Endothelial cell (in vitro differentiated cells): ENCODE results near the gene FAM98C. TPM values are rescaled to one million over a fixed set of nuclear protein-coding genes. Genes with fewer than 3 reads are reported as not detected.

Source experiments
- DNase-seq: peaks from one replicate; pipeline ENCODE4 v3.0.0; 2021; ENCODE audit warnings: low spot score
- H3K27ac Mint-ChIP-seq: one replicate; pipeline ENCODE4 v1.8.0; 2021; ENCODE audit warnings: mixed read lengths, inconsistent platforms; ENCODE audit not compliant: unreplicated experiment
- H3K27me3 Mint-ChIP-seq: one replicate; pipeline ENCODE4 v1.8.0; 2021; ENCODE audit warnings: mild to moderate bottlenecking, moderate library complexity, mixed read lengths, inconsistent platforms; ENCODE audit not compliant: unreplicated experiment
- H3K36me3 Mint-ChIP-seq: one replicate; pipeline ENCODE4 v1.8.0; 2021; ENCODE audit warnings: mild to moderate bottlenecking, low read depth, mixed read lengths, inconsistent platforms; ENCODE audit not compliant: unreplicated experiment
- H3K4me1 Mint-ChIP-seq: one replicate; pipeline ENCODE4 v1.8.0; 2021; ENCODE audit warnings: mild to moderate bottlenecking, mixed read lengths, inconsistent platforms; ENCODE audit not compliant: unreplicated experiment
- H3K4me3 Mint-ChIP-seq: one replicate; pipeline ENCODE4 v1.8.0; 2021; ENCODE audit warnings: mild to moderate bottlenecking, mixed read lengths, inconsistent platforms; ENCODE audit not compliant: unreplicated experiment
- H3K9me3 Mint-ChIP-seq: one replicate; pipeline ENCODE4 v1.8.0; 2021; ENCODE audit warnings: mixed read lengths, inconsistent platforms; ENCODE audit not compliant: unreplicated experiment
- total RNA-seq: library from RNA; stranded (reverse); fragmentation: NEBNext Ultra II Directional; extraction: Animal tissue kit (Norgen Biotek cat#: 25700); gene quantifications from one replicate; pipeline ENCODE4 v1.2.1, GENCODE V29; 2021; ENCODE audit not compliant: unreplicated experiment
- TF ChIP-seq, protein P1 (sequence below): fragments of 200-600 bp; sonication (generic); IDR thresholded peaks from one replicate; pipeline ENCODE4 v1.5.0; 2021; ENCODE audit warnings: antibody characterized with exemption; ENCODE audit not compliant: unreplicated experiment

Gene FAM98C
- total RNA-seq, 1 donor from 2014 or later: 10.6 TPM

DNA sequence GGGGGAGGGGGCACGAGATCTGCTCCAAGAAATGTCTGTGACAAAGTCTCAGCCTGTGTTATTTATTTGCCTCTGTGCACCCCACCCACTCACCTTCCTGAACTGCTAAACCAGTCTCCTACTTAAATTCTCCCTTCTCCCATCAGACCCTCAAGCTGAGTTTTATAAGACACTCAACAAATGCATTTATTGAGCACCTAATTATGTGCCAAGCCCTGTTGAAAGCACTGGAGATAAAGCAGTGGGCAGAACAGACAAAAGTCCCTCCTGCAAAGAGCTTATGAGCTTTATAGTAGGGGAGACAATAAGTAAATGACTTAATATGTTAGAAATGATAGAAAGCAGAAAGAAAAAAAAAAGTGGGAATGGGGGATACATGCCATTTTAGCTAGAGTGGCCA lies 3.4 kb upstream of the FAM98C start:
- TF ChIP-seq, protein P1, sequence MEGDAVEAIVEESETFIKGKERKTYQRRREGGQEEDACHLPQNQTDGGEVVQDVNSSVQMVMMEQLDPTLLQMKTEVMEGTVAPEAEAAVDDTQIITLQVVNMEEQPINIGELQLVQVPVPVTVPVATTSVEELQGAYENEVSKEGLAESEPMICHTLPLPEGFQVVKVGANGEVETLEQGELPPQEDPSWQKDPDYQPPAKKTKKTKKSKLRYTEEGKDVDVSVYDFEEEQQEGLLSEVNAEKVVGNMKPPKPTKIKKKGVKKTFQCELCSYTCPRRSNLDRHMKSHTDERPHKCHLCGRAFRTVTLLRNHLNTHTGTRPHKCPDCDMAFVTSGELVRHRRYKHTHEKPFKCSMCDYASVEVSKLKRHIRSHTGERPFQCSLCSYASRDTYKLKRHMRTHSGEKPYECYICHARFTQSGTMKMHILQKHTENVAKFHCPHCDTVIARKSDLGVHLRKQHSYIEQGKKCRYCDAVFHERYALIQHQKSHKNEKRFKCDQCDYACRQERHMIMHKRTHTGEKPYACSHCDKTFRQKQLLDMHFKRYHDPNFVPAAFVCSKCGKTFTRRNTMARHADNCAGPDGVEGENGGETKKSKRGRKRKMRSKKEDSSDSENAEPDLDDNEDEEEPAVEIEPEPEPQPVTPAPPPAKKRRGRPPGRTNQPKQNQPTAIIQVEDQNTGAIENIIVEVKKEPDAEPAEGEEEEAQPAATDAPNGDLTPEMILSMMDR: no peak
- Mint-ChIP-seq H3K4me3 (no peak overlapping the region), H3K27ac (no peak overlapping the region)

DNA sequence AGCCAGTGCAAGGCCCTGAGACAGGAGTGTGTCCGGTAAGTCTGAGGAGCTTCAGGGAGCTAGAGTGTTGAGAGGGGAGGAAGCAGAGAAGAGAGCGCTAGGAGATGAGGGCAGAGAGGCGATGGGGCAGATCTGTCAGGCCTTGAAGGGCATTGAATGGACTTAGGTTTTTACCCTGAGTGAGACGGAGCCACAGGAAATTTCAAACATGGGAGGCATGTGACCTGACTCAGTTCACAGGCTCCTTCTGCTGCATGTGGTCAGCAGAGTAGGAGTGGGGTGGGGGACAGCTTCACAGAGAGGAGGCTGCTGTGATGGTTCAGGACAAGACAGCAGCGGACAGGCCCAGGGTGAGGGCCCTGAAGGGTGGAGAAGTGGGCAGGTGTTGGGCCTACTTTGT lies 2.5 kb upstream of the FAM98C start:
- H3K27me3 Mint-ChIP-seq: peaks cover 32% of the 10 kb centered on the region
- H3K4me1 Mint-ChIP-seq: peaks cover 18% of the 10 kb centered on the region
- TF ChIP-seq, protein P1: no peak
- H3K36me3 Mint-ChIP-seq: peaks cover 6% of the 10 kb centered on the region
- peak overlapping the region; percentile 63 for H3K4me3 Mint-ChIP-seq
- no peaks in the 10 kb centered on the region for H3K9me3 Mint-ChIP-seq
- DNase-seq: no peak
- H3K27ac Mint-ChIP-seq: peak overlapping the region; percentile 84

More for the DNA sequence above, 3.4 kb upstream of the FAM98C start:
- no peak for DNase-seq
- peaks cover 6% of the 10 kb centered on the region for H3K36me3 Mint-ChIP-seq
- H3K9me3 Mint-ChIP-seq: no peaks in the 10 kb centered on the region
- peaks cover 18% of the 10 kb centered on the region for H3K4me1 Mint-ChIP-seq
- H3K27me3 Mint-ChIP-seq: peaks cover 36% of the 10 kb centered on the region

DNA sequence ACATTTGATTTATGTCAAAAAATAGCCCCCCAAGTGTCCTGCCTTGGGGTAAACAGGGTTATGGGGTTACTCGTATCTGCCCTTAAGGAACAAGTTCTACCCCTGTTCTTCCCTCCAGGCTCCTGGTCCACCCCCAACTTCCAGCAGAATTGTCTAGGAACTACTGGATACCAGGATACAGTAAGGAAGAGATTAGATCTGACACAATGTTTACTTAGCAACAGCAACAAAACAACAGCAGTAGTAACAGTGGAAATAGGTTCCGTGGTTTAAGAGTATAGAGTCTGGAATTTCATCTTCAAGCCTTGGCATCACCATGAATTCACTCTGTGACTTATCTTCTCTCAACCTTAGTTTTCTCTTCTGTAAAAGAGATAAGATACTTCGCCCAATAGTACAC lies 1.7 kb upstream of the FAM98C start:
- no peak overlapping the region for H3K4me3 Mint-ChIP-seq
- no peaks in the 10 kb centered on the region for H3K9me3 Mint-ChIP-seq
- H3K27me3 Mint-ChIP-seq: peaks cover 31% of the 10 kb centered on the region
- peaks cover 6% of the 10 kb centered on the region for H3K36me3 Mint-ChIP-seq
- TF ChIP-seq, protein P1: no peak
- DNase-seq: peak; percentile 34
- H3K27ac Mint-ChIP-seq: peak overlapping the region; percentile 89
- peaks cover 18% of the 10 kb centered on the region for H3K4me1 Mint-ChIP-seq

DNA sequence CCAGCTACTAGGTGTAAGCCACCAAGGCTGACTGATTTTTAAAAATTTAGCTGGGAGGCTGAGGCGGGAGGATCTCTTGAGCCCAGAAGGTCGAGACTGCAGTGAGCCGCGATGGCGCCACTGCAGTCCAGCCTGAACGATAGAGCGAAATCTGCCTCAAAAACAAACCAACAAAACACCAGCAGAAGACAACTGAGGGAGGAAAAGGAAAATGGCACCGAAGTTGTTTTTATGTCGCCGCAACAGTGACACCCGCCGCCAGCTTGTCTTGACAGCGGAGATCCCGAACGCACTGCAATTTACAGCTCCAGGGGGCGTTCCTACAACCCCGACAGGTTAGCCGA lies 298 bp upstream of the FAM98C start:
- DNase-seq: no peak
- H3K36me3 Mint-ChIP-seq: no peaks in the 10 kb centered on the region
- peak overlapping the region; percentile 87 for H3K4me3 Mint-ChIP-seq
- peak overlapping the region; percentile 67 for H3K27ac Mint-ChIP-seq
- peaks cover 18% of the 10 kb centered on the region for H3K4me1 Mint-ChIP-seq
- H3K27me3 Mint-ChIP-seq: peaks cover 19% of the 10 kb centered on the region
- no peaks in the 10 kb centered on the region for H3K9me3 Mint-ChIP-seq
- TF ChIP-seq, protein P1: no peak

DNA sequence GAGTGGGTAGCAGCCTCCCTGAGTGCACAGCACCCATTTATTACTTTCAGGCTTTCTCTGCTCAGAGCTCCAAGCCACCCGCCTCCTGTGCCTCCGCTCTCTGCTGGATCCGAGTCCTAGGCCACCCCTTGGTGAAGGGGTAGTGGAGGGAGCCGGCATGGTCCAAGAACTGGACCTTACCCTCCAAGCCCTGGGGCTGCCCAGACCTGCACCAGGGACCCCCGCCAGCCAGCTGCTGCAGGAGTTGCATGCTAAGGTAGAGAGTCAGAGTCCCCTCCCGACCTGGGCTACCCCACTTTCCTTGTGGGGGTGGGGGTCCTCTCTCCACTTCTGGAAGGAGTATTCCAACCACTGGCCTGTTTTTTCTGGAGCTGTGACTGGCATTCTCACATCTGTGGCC lies 2.0 kb downstream of the FAM98C start:
- H3K9me3 Mint-ChIP-seq: no peaks in the 10 kb centered on the region

More for the DNA sequence above, 2.0 kb downstream of the FAM98C start:
- TF ChIP-seq, protein P1: no peak
- H3K4me3 Mint-ChIP-seq: no peak overlapping the region
- H3K27ac Mint-ChIP-seq: no peak overlapping the region
- peaks cover 14% of the 10 kb centered on the region for H3K27me3 Mint-ChIP-seq
- no peak for DNase-seq
- peaks cover 14% of the 10 kb centered on the region for H3K4me1 Mint-ChIP-seq
- peaks cover 3% of the 10 kb centered on the region for H3K36me3 Mint-ChIP-seq
